WTC11 (cell line): Measurements from ENCODE around the gene PSME2. TPM values are rescaled to one million over a fixed set of nuclear protein-coding genes. Genes with fewer than 3 reads are reported as not detected.

Experiments
- ATAC-seq: fragments of 200-7000 bp; cut with Tn5 transposase; 2 replicates; pipeline ENCODE4 v1.10.0; 2021; ENCODE audit warnings: mild to moderate bottlenecking, moderate library complexity
- CTCF ChIA-PET: fragments of 300-600 bp; sonication (Branson Sonifier 250); formaldehyde crosslinking; loops from one replicate; lab custom pipeline; 2021; ENCODE audit warnings: antibody characterized with exemption; lab: Charles Lee
- POLR2A ChIA-PET: fragments of 350-600 bp; sonication (Branson Sonifier 250); formaldehyde crosslinking; loops from one replicate; lab custom pipeline; 2021; ENCODE audit warnings: antibody characterized with exemption; lab: Charles Lee
- DNase-seq: peaks from one replicate; pipeline ENCODE4 v3.0.0; 2021; ENCODE audit warnings: low spot score
- H3K27ac Mint-ChIP-seq: 2 replicates; pipeline ENCODE4 v1.8.0; 2021; ENCODE audit warnings: mixed read lengths
- H3K27me3 Mint-ChIP-seq: 2 replicates; pipeline ENCODE4 v1.8.0; 2021; ENCODE audit warnings: low read depth, mild to moderate bottlenecking, moderate library complexity, mixed read lengths
- H3K36me3 Mint-ChIP-seq: 2 replicates; pipeline ENCODE4 v1.8.0; 2021; ENCODE audit warnings: mixed read lengths
- H3K4me1 Mint-ChIP-seq: 2 replicates; pipeline ENCODE4 v1.8.0; 2022; ENCODE audit warnings: mixed read lengths
- H3K4me3 Mint-ChIP-seq: 2 replicates; pipeline ENCODE4 v1.8.0; 2021; ENCODE audit warnings: mild to moderate bottlenecking, moderate library complexity, mixed read lengths
- H3K9me3 Mint-ChIP-seq: 2 replicates; pipeline ENCODE4 v1.8.0; 2021; ENCODE audit warnings: mixed read lengths
- E2F5 ChIP-seq: sonication (generic); formaldehyde crosslinking; IDR thresholded peaks from 2 replicates; pipeline ENCODE4 v1.8.1; 2022; ENCODE audit warnings: mild to moderate bottlenecking, moderate library complexity, missing genetic modification reagents
- EMX1 ChIP-seq: fragments of 250-450 bp; sonication (Bioruptor Pico); IDR thresholded peaks from 2 replicates; pipeline ENCODE4 v1.8.0; 2021; ENCODE audit warnings: mild to moderate bottlenecking
- FOXJ3 ChIP-seq: sonication (generic); formaldehyde crosslinking; IDR thresholded peaks from 2 replicates; pipeline ENCODE4 v1.9.0; 2021; ENCODE audit warnings: missing genetic modification reagents, mild to moderate bottlenecking, borderline replicate concordance
- KAT7 ChIP-seq: sonication (generic); formaldehyde crosslinking; IDR thresholded peaks from 2 replicates; pipeline ENCODE4 v1.8.1; 2023; ENCODE audit warnings: missing genetic modification reagents, mild to moderate bottlenecking, borderline replicate concordance
- MXD4 ChIP-seq: fragments of 250-450 bp; sonication (Bioruptor Pico); IDR thresholded peaks from 2 replicates; pipeline ENCODE4 v1.8.0; 2021; ENCODE audit warnings: mild to moderate bottlenecking, moderate library complexity, borderline replicate concordance
- NR2C2 ChIP-seq: sonication (generic); formaldehyde crosslinking; IDR thresholded peaks from 2 replicates; pipeline ENCODE4 v1.8.0; 2022; ENCODE audit warnings: mild to moderate bottlenecking, missing genetic modification reagents
- OVOL2 ChIP-seq: fragments of 250-450 bp; sonication (Bioruptor Pico); IDR thresholded peaks from 2 replicates; pipeline ENCODE4 v1.9.0; 2021; ENCODE audit warnings: mild to moderate bottlenecking, borderline replicate concordance
- PREB ChIP-seq: sonication (generic); formaldehyde crosslinking; IDR thresholded peaks from 2 replicates; pipeline ENCODE4 v1.8.1; 2022; ENCODE audit warnings: mild to moderate bottlenecking, missing genetic modification reagents, moderate library complexity, borderline replicate concordance
- SMAD4 ChIP-seq: sonication (generic); formaldehyde crosslinking; IDR thresholded peaks from 2 replicates; pipeline ENCODE4 v1.8.0; 2022; ENCODE audit warnings: mild to moderate bottlenecking, missing genetic modification reagents
- SOX15 ChIP-seq: fragments of 250-450 bp; sonication (Bioruptor Pico); IDR thresholded peaks from 2 replicates; pipeline ENCODE4 v1.9.0; 2021; ENCODE audit warnings: mild to moderate bottlenecking
- TEAD1 ChIP-seq: sonication (generic); formaldehyde crosslinking; IDR thresholded peaks from 2 replicates; pipeline ENCODE4 v1.8.0; 2022; ENCODE audit warnings: mild to moderate bottlenecking, missing genetic modification reagents
- ZNF263 ChIP-seq: sonication (generic); formaldehyde crosslinking; IDR thresholded peaks from 2 replicates; pipeline ENCODE4 v1.8.1; 2022; ENCODE audit warnings: low read depth, mild to moderate bottlenecking, moderate library complexity, missing genetic modification reagents
- total RNA-seq: library from RNA; stranded (reverse); gene quantifications from 3 replicates; pipeline ENCODE4 v1.2.3, GENCODE V29; 2021
- TF ChIP-seq, protein P1 (sequence below): sonication (generic); formaldehyde crosslinking; IDR thresholded peaks from 2 replicates; pipeline ENCODE4 v1.8.0; 2022; ENCODE audit warnings: mild to moderate bottlenecking, missing genetic modification reagents
- TF ChIP-seq, protein P2 (sequence below): fragments of 250-450 bp; sonication (Bioruptor Pico); IDR thresholded peaks from 2 replicates; pipeline ENCODE4 v1.9.0; 2021; ENCODE audit warnings: moderate library complexity, mild to moderate bottlenecking, inconsistent platforms, borderline replicate concordance
- TF ChIP-seq, protein P3 (sequence below): sonication (generic); formaldehyde crosslinking; IDR thresholded peaks from 2 replicates; pipeline ENCODE4 v1.8.0; 2022; ENCODE audit warnings: mild to moderate bottlenecking, missing genetic modification reagents
- TF ChIP-seq, protein P4 (sequence below): sonication (generic); formaldehyde crosslinking; IDR thresholded peaks from 2 replicates; pipeline ENCODE4 v1.8.0; 2023; ENCODE audit warnings: missing genetic modification reagents, mild to moderate bottlenecking, borderline replicate concordance
- TF ChIP-seq, protein P5 (sequence below): sonication (generic); formaldehyde crosslinking; conservative IDR thresholded peaks from 2 replicates; pipeline ENCODE4 v1.8.1; 2023; ENCODE audit warnings: mild to moderate bottlenecking, low read depth, missing genetic modification reagents, moderate library complexity
- TF ChIP-seq, protein P6 (sequence below): sonication (generic); formaldehyde crosslinking; IDR thresholded peaks from 2 replicates; pipeline ENCODE4 v1.8.1; 2023; ENCODE audit warnings: mild to moderate bottlenecking, missing genetic modification reagents

The PSME2 gene
- total RNA-seq, 1 experiment from 2014 or later: 103 TPM

- no peak for ATAC-seq
Measured at GRCh38 chr14:24179294-24179960, 33.0 kb upstream of the PSME2 start.

GRCh38 chr14:24178399-24179178 is 32.2 kb upstream of the PSME2 start:
- DNase-seq (no peak), ATAC-seq (no peak)
- H3K4me1 Mint-ChIP-seq: no peaks in the 10 kb centered on the region
- peaks cover 34% of the 10 kb centered on the region for H3K36me3 Mint-ChIP-seq
- H3K4me3 Mint-ChIP-seq: no peak overlapping the region
- TF ChIP-seq KAT7 (CRISPR knock-in tag): no peak
- TF ChIP-seq EMX1 (CRISPR knock-in tag): no peak
- TF ChIP-seq OVOL2 (CRISPR knock-in tag): no peak
- TF ChIP-seq PREB (CRISPR knock-in tag): no peak; the same call in 1 of the 2 replicates
- TF ChIP-seq ZNF263 (CRISPR knock-in tag): no peak
- TF ChIP-seq, protein P1, sequence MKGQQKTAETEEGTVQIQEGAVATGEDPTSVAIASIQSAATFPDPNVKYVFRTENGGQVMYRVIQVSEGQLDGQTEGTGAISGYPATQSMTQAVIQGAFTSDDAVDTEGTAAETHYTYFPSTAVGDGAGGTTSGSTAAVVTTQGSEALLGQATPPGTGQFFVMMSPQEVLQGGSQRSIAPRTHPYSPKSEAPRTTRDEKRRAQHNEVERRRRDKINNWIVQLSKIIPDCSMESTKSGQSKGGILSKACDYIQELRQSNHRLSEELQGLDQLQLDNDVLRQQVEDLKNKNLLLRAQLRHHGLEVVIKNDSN: no peak
- no peak for TF ChIP-seq FOXJ3 (CRISPR knock-in tag)
- TF ChIP-seq E2F5 (CRISPR knock-in tag): no peak
- TF ChIP-seq, protein P2, sequence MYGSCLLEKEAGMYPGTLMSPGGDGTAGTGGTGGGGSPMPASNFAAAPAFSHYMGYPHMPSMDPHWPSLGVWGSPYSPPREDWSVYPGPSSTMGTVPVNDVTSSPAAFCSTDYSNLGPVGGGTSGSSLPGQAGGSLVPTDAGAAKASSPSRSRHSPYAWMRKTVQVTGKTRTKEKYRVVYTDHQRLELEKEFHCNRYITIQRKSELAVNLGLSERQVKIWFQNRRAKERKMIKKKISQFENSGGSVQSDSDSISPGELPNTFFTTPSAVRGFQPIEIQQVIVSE (CRISPR knock-in tag): no peak
- TF ChIP-seq, protein P3, sequence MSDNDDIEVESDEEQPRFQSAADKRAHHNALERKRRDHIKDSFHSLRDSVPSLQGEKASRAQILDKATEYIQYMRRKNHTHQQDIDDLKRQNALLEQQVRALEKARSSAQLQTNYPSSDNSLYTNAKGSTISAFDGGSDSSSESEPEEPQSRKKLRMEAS (CRISPR knock-in tag): no peak
- no peak for TF ChIP-seq MXD4 (CRISPR knock-in tag)
- TF ChIP-seq, protein P4, sequence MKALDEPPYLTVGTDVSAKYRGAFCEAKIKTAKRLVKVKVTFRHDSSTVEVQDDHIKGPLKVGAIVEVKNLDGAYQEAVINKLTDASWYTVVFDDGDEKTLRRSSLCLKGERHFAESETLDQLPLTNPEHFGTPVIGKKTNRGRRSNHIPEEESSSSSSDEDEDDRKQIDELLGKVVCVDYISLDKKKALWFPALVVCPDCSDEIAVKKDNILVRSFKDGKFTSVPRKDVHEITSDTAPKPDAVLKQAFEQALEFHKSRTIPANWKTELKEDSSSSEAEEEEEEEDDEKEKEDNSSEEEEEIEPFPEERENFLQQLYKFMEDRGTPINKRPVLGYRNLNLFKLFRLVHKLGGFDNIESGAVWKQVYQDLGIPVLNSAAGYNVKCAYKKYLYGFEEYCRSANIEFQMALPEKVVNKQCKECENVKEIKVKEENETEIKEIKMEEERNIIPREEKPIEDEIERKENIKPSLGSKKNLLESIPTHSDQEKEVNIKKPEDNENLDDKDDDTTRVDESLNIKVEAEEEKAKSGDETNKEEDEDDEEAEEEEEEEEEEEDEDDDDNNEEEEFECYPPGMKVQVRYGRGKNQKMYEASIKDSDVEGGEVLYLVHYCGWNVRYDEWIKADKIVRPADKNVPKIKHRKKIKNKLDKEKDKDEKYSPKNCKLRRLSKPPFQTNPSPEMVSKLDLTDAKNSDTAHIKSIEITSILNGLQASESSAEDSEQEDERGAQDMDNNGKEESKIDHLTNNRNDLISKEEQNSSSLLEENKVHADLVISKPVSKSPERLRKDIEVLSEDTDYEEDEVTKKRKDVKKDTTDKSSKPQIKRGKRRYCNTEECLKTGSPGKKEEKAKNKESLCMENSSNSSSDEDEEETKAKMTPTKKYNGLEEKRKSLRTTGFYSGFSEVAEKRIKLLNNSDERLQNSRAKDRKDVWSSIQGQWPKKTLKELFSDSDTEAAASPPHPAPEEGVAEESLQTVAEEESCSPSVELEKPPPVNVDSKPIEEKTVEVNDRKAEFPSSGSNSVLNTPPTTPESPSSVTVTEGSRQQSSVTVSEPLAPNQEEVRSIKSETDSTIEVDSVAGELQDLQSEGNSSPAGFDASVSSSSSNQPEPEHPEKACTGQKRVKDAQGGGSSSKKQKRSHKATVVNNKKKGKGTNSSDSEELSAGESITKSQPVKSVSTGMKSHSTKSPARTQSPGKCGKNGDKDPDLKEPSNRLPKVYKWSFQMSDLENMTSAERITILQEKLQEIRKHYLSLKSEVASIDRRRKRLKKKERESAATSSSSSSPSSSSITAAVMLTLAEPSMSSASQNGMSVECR (CRISPR knock-in tag): no peak
- TF ChIP-seq, protein P5, sequence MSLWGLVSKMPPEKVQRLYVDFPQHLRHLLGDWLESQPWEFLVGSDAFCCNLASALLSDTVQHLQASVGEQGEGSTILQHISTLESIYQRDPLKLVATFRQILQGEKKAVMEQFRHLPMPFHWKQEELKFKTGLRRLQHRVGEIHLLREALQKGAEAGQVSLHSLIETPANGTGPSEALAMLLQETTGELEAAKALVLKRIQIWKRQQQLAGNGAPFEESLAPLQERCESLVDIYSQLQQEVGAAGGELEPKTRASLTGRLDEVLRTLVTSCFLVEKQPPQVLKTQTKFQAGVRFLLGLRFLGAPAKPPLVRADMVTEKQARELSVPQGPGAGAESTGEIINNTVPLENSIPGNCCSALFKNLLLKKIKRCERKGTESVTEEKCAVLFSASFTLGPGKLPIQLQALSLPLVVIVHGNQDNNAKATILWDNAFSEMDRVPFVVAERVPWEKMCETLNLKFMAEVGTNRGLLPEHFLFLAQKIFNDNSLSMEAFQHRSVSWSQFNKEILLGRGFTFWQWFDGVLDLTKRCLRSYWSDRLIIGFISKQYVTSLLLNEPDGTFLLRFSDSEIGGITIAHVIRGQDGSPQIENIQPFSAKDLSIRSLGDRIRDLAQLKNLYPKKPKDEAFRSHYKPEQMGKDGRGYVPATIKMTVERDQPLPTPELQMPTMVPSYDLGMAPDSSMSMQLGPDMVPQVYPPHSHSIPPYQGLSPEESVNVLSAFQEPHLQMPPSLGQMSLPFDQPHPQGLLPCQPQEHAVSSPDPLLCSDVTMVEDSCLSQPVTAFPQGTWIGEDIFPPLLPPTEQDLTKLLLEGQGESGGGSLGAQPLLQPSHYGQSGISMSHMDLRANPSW (CRISPR knock-in tag): no peak
- TF ChIP-seq NR2C2: no peak
- POLR2A ChIA-PET: no interaction called here
- CTCF ChIA-PET: no interaction called here
- no peaks in the 10 kb centered on the region for H3K27me3 Mint-ChIP-seq
- no peak overlapping the region for H3K27ac Mint-ChIP-seq
- H3K9me3 Mint-ChIP-seq: no peaks in the 10 kb centered on the region

More at GRCh38 chr14:24179294-24179960, 33.0 kb upstream of the PSME2 start:
- TF ChIP-seq SOX15 (CRISPR knock-in tag) (no peak), TEAD1 (CRISPR knock-in tag) (no peak), SMAD4 (no peak)
- TF ChIP-seq, protein P6, sequence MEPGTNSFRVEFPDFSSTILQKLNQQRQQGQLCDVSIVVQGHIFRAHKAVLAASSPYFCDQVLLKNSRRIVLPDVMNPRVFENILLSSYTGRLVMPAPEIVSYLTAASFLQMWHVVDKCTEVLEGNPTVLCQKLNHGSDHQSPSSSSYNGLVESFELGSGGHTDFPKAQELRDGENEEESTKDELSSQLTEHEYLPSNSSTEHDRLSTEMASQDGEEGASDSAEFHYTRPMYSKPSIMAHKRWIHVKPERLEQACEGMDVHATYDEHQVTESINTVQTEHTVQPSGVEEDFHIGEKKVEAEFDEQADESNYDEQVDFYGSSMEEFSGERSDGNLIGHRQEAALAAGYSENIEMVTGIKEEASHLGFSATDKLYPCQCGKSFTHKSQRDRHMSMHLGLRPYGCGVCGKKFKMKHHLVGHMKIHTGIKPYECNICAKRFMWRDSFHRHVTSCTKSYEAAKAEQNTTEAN (CRISPR knock-in tag): no peak
- TF ChIP-seq, all 79 proteins: peak for 0
- ChIA-PET POLR2A (no interaction called here), CTCF (interaction anchor here (0.6 kb wide), 1 partner anchor 52 kb away, joined by 3 read pairs; no protein-coding TSS in a partner anchor)
- Mint-ChIP-seq H3K27ac (no peak overlapping the region), H3K36me3 (peaks cover 35% of the 10 kb centered on the region), H3K9me3 (no peaks in the 10 kb centered on the region), H3K27me3 (no peaks in the 10 kb centered on the region), H3K4me1 (no peaks in the 10 kb centered on the region), H3K4me3 (no peak overlapping the region)
- no peak for DNase-seq
